ENCODE measurements around the gene TNS1. TPM values are rescaled to one million over a fixed set of nuclear protein-coding genes. Genes with fewer than 3 reads are reported as not detected.
A peak's percentile ranks its signal among the peaks of the same experiment; 100 is the strongest.

Gene TNS1
- total RNA-seq, 1 donor from 2014 or later: 828 TPM

DNA sequence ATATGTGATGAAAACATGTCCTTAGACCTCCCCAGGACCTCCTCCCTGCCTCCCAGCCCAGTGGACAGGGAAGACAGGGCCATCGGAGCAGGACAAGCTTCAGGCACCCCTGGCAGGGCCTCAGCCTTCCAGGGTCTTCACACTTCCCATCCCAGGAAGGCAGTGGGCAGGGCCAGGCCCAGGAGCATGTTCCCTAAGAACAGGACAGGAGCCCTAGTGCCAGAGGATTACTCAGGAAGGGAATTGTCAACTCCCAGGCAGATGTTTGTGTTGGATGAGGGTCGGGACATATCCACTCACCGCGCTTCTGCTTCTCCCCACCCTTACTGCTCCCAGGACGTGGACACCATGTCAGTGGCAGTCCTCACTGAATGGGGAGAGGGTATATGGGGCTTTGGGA, 138.9 kb downstream of the TNS1 start:
- no peaks in the 10 kb centered on the region for H3K27me3 ChIP-seq (ENCODE audit: low read depth)
- DNase-seq: no peak
- H3K4me3 ChIP-seq: no peak overlapping the region
- TF ChIP-seq, protein P1, sequence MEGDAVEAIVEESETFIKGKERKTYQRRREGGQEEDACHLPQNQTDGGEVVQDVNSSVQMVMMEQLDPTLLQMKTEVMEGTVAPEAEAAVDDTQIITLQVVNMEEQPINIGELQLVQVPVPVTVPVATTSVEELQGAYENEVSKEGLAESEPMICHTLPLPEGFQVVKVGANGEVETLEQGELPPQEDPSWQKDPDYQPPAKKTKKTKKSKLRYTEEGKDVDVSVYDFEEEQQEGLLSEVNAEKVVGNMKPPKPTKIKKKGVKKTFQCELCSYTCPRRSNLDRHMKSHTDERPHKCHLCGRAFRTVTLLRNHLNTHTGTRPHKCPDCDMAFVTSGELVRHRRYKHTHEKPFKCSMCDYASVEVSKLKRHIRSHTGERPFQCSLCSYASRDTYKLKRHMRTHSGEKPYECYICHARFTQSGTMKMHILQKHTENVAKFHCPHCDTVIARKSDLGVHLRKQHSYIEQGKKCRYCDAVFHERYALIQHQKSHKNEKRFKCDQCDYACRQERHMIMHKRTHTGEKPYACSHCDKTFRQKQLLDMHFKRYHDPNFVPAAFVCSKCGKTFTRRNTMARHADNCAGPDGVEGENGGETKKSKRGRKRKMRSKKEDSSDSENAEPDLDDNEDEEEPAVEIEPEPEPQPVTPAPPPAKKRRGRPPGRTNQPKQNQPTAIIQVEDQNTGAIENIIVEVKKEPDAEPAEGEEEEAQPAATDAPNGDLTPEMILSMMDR (IDR thresholded peaks at IDR 0.05; ENCODE audit: borderline replicate concordance): no peak
- intact Hi-C loops (cut with micrococcal nuclease): no loop called here
- H3K27ac ChIP-seq (replicated peaks): peak overlapping the region; percentile 95
- peaks cover 96% of the 10 kb centered on the region for H3K36me3 ChIP-seq
- no peaks in the 10 kb centered on the region for H3K9me3 ChIP-seq (replicated peaks)
- peaks cover 93% of the 10 kb centered on the region for H3K4me1 ChIP-seq

- Histone ChIP-seq H3K4me1 (peaks cover 96% of the 10 kb centered on the region), H3K27ac (replicated peaks) (peak overlapping the region; percentile 95), H3K36me3 (peaks cover 80% of the 10 kb centered on the region), H3K4me3 (no peak overlapping the region), H3K9me3 (replicated peaks) (no peaks in the 10 kb centered on the region), H3K27me3 (ENCODE audit: low read depth) (no peaks in the 10 kb centered on the region)
- DNase-seq: no peak
- TF ChIP-seq, protein P1 (IDR thresholded peaks at IDR 0.05; ENCODE audit: borderline replicate concordance): no peak
- intact Hi-C loops (cut with micrococcal nuclease): no loop called here
Observed at GRCh38 chr2:217861334-217861877, 141.4 kb downstream of the TNS1 start.

DNA sequence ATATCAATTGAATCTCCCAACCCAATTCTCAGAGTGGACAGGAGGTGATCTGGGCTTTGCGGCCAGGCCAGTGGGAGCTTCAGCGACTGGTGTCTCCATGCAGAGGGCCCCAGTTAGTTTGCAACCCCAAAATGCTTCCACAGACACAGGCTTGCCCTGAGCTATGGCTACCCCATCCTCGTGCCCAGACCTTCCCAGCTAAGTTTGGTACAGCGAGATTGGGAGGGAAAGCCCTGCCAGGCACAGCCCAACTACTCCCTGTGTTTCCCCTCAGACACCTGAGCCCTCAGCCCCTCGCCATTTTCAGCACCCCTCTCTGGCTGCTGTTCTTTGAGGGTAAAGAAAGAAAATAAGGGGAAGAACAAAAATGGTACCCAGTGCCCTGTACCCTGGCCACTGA, 142.9 kb downstream of the TNS1 start:
- TF ChIP-seq, protein P1 (IDR thresholded peaks at IDR 0.05; ENCODE audit: borderline replicate concordance): no peak
- Histone ChIP-seq H3K27ac (replicated peaks) (peak overlapping the region; percentile 95), H3K36me3 (peaks cover 80% of the 10 kb centered on the region), H3K27me3 (ENCODE audit: low read depth) (no peaks in the 10 kb centered on the region), H3K4me1 (peaks cover 96% of the 10 kb centered on the region), H3K9me3 (replicated peaks) (no peaks in the 10 kb centered on the region), H3K4me3 (no peak overlapping the region)
- DNase-seq: no peak
- intact Hi-C loops (cut with micrococcal nuclease): no loop called here

GRCh38 chr2:217858519-217859491, 144.0 kb downstream of the TNS1 start:
- peak overlapping the region; percentile 95 for H3K27ac ChIP-seq (replicated peaks)
- H3K27me3 ChIP-seq (ENCODE audit: low read depth): no peaks in the 10 kb centered on the region
- intact Hi-C loops (cut with micrococcal nuclease): no loop called here
- DNase-seq: peak; percentile 88
- TF ChIP-seq, protein P1 (IDR thresholded peaks at IDR 0.05; ENCODE audit: borderline replicate concordance): no peak
- peaks cover 78% of the 10 kb centered on the region for H3K36me3 ChIP-seq
- no peaks in the 10 kb centered on the region for H3K9me3 ChIP-seq (replicated peaks)
- peak overlapping the region; percentile 72 for H3K4me3 ChIP-seq
- peaks cover 96% of the 10 kb centered on the region for H3K4me1 ChIP-seq

DNA sequence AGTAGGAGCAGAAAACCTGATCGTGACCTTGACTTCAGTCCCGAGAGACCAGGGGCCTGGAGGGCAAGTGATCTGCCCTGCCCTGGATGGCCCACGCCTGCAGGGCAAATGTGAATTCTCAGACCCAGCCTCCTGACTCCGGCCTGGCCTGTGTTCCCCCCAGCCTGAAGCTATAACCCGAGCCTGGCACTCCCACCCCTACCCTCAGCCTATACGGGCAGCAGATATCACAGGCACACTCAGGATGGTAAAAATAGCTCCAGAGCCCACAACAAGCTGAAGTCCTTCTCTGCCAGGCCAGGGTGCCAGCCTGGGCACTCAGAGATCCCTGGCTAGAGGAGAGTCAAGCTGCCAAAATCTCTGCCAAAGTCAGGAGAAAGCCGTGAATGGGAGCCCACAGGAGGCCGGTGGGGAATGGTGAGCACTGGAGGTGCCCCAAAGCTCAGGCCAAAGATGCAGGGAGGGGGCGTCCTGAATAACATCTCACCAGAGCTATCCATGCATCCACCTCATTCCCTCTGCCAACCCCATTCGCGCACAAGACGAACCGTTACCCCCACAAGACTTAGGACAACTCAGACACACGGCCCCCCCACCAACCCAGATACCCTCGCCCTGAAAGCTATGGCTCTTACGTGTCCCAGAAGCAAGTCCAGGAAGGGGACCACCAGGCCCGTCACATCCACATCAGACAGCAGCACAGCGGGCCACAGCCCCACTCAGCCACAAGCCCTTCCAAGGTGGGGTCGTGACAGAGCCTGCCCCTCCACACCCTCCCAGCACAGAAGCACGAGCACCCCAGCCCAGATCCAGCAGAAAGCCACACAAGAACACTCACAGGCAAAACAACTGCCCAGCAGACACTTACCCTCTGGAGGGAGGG, 144.9 kb downstream of the TNS1 start:
- peak overlapping the region; percentile 72 for H3K4me3 ChIP-seq
- DNase-seq: peak; percentile 71
- H3K36me3 ChIP-seq: peaks cover 77% of the 10 kb centered on the region
- H3K4me1 ChIP-seq: peaks cover 96% of the 10 kb centered on the region
- TF ChIP-seq, protein P1 (IDR thresholded peaks at IDR 0.05; ENCODE audit: borderline replicate concordance): no peak
- no peaks in the 10 kb centered on the region for H3K9me3 ChIP-seq (replicated peaks)
- intact Hi-C loops (cut with micrococcal nuclease): no loop called here
- H3K27ac ChIP-seq (replicated peaks): peak overlapping the region; percentile 95
- H3K27me3 ChIP-seq (ENCODE audit: low read depth): no peaks in the 10 kb centered on the region
